ENCODE data around the gene PDZD2.

Gene PDZD2

GRCh38 chr5:32067774-32068470, 429.0 kb downstream of the PDZD2 start:
- H3K4me2 ChIP-seq (ENCODE audit: low read length), result no peak overlapping the region

DNA sequence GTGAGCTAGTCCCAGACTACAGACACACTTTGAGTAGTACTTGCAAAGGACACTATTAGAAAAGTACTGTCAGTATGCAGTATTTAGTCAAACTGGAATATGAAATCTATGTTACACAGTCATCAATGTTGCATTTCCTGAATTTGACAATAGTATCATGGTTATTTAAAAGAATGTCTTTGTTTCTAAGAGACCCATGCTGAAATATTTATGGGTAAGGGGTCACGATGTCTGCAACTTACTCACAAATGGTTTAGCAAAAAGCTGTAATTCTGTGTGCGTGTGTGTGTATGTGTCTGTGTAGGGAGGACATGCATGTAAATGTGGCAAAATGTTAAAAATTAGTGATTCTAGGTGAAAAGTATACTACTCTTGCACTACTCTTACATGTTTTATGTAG, 429.6 kb downstream of the PDZD2 start:
- H3K4me2 ChIP-seq (ENCODE audit: low read length), result no peak overlapping the region
- H3K27me3 ChIP-seq (ENCODE audit: control insufficient read depth, low read length), result no peaks in the 10 kb centered on the region
- H3K36me3 ChIP-seq (ENCODE audit: control insufficient read depth, low read length), result 0 out of 2 replicates have a peak, but pooled peaks cover 3% of the 10 kb centered on the region
- H3K79me2 ChIP-seq (ENCODE audit: control insufficient read depth, low read length), result no peaks in the 10 kb centered on the region
- H3K4me1 ChIP-seq (ENCODE audit: control insufficient read depth, low read length), result no peaks in the 10 kb centered on the region
- H4K20me1 ChIP-seq (ENCODE audit: control insufficient read depth, insufficient read depth, low read depth, low read length), result no peaks in the 10 kb centered on the region
- no peaks in the 10 kb centered on the region for H3K9me3 ChIP-seq (ENCODE audit: control insufficient read depth, insufficient read depth, low read length)
- no peaks in the 10 kb centered on the region for H3K9me2 ChIP-seq (replicated peaks; ENCODE audit: control insufficient read depth, low read length)
- H3F3A ChIP-seq (ENCODE audit: control insufficient read depth, insufficient read depth), result no peaks in the 10 kb centered on the region
- H3K27ac ChIP-seq (ENCODE audit: low read depth, low read length), result no peak overlapping the region
- H3K4me3 ChIP-seq (ENCODE audit: low read length), result no peak overlapping the region
- TF ChIP-seq EZH2phosphoT487 (IDR thresholded peaks at IDR 0.05; ENCODE audit: borderline replicate concordance, low read length), result no peak
- no peak for TF ChIP-seq CTCF (IDR thresholded peaks at IDR 0.05; ENCODE audit: low read depth, low read length, poor library complexity, severe bottlenecking)

More at GRCh38 chr5:32067774-32068470, 429.0 kb downstream of the PDZD2 start:
- no peaks in the 10 kb centered on the region for H3K79me2 ChIP-seq (ENCODE audit: control insufficient read depth, low read length)
- H3F3A ChIP-seq (ENCODE audit: control insufficient read depth, insufficient read depth), result no peaks in the 10 kb centered on the region
- no peak overlapping the region for H3K4me3 ChIP-seq (ENCODE audit: low read length)
- H3K27ac ChIP-seq (ENCODE audit: low read depth, low read length), result no peak overlapping the region
- TF ChIP-seq CTCF (IDR thresholded peaks at IDR 0.05; ENCODE audit: low read depth, low read length, poor library complexity, severe bottlenecking) (no peak), EZH2phosphoT487 (IDR thresholded peaks at IDR 0.05; ENCODE audit: borderline replicate concordance, low read length) (no peak)
- no peaks in the 10 kb centered on the region for H4K20me1 ChIP-seq (ENCODE audit: control insufficient read depth, insufficient read depth, low read depth, low read length)
- H3K27me3 ChIP-seq (ENCODE audit: control insufficient read depth, low read length), result no peaks in the 10 kb centered on the region
- no peaks in the 10 kb centered on the region for H3K9me3 ChIP-seq (ENCODE audit: control insufficient read depth, insufficient read depth, low read length)
- no peaks in the 10 kb centered on the region for H3K4me1 ChIP-seq (ENCODE audit: control insufficient read depth, low read length)
- H3K36me3 ChIP-seq (ENCODE audit: control insufficient read depth, low read length), result peaks cover 5% of the 10 kb centered on the region; the same call in 1 of the 2 replicates
- H3K9me2 ChIP-seq (replicated peaks; ENCODE audit: control insufficient read depth, low read length), result no peaks in the 10 kb centered on the region

GRCh38 chr5:32069396-32069795, 430.5 kb downstream of the PDZD2 start:
- no peak for TF ChIP-seq CTCF (IDR thresholded peaks at IDR 0.05; ENCODE audit: low read depth, low read length, poor library complexity, severe bottlenecking)
- no peak for TF ChIP-seq EZH2phosphoT487 (IDR thresholded peaks at IDR 0.05; ENCODE audit: borderline replicate concordance, low read length)
- Histone ChIP-seq H3K27ac (ENCODE audit: low read depth, low read length) (no peak overlapping the region), H3K9me3 (ENCODE audit: control insufficient read depth, insufficient read depth, low read length) (no peaks in the 10 kb centered on the region), H3K4me2 (ENCODE audit: low read length) (no peak overlapping the region), H3K4me3 (ENCODE audit: low read length) (no peak overlapping the region), H3K79me2 (ENCODE audit: control insufficient read depth, low read length) (no peaks in the 10 kb centered on the region), H3K4me1 (ENCODE audit: control insufficient read depth, low read length) (no peaks in the 10 kb centered on the region), H3F3A (ENCODE audit: control insufficient read depth, insufficient read depth) (no peaks in the 10 kb centered on the region), H3K27me3 (ENCODE audit: control insufficient read depth, low read length) (no peaks in the 10 kb centered on the region), H4K20me1 (ENCODE audit: control insufficient read depth, insufficient read depth, low read depth, low read length) (no peaks in the 10 kb centered on the region), H3K9me2 (replicated peaks; ENCODE audit: control insufficient read depth, low read length) (no peaks in the 10 kb centered on the region), H3K36me3 (ENCODE audit: control insufficient read depth, low read length) (0 out of 2 replicates have a peak, but pooled peaks cover 5% of the 10 kb centered on the region)

Measured in DOHH2 (cell line).